Nephron progenitor cell (in vitro differentiated cells): ENCODE data around the gene INS.
A peak's percentile ranks its signal among the peaks of the same experiment; 100 is the strongest.

Experiments
- DNase-seq: peaks from one replicate; pipeline ENCODE4 v3.0.0; 2021
- H3K27ac Mint-ChIP-seq: 2 replicates; pipeline ENCODE4 v1.8.0; 2021; ENCODE audit warnings: mild to moderate bottlenecking, moderate library complexity, mixed read lengths
- H3K27me3 Mint-ChIP-seq: 2 replicates; pipeline ENCODE4 v1.8.0; 2021; ENCODE audit warnings: mild to moderate bottlenecking, low read depth, mixed read lengths; ENCODE audit not compliant: poor library complexity
- H3K36me3 Mint-ChIP-seq: 2 replicates; pipeline ENCODE4 v1.8.0; 2021; ENCODE audit warnings: low read depth, mixed read lengths
- H3K4me1 Mint-ChIP-seq: 2 replicates; pipeline ENCODE4 v1.8.0; 2021; ENCODE audit warnings: mixed read lengths
- H3K4me3 Mint-ChIP-seq: 2 replicates; pipeline ENCODE4 v1.8.0; 2021; ENCODE audit warnings: mild to moderate bottlenecking, moderate library complexity, mixed read lengths
- H3K9me3 Mint-ChIP-seq: 2 replicates; pipeline ENCODE4 v1.8.0; 2021; ENCODE audit warnings: mild to moderate bottlenecking, moderate library complexity, mixed read lengths
- TF ChIP-seq, protein P1 (sequence below): fragments of 200-600 bp; sonication (generic); IDR thresholded peaks from 2 replicates; pipeline ENCODE4 v1.5.0; 2021; ENCODE audit warnings: antibody characterized with exemption

INS gene

DNA sequence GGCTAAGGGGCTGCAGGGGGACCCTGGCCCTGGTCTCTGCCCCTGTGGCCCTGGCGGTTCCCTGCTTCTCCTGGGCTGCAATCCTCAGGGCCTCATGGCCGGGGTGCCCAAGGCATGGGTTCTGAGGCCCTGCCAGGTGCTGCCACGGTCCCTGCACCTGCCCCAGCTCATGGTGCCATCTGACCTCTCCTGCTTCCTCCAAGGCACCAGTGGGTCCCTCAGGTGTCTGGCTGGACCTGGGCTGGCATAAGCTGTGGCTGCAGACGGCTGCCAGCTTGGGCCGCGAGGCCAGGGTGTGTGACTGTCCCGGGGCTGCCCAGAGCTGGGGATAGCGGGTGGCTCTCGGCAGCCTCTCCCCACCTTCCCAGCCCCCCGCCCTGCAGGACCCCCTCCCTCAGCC lies 2.0 kb downstream of the INS start:
- DNase-seq: no peak
- no peak overlapping the region for H3K4me3 Mint-ChIP-seq
- H3K27me3 Mint-ChIP-seq: peaks cover 2% of the 10 kb centered on the region
- H3K4me1 Mint-ChIP-seq: no peaks in the 10 kb centered on the region
- H3K36me3 Mint-ChIP-seq: no peaks in the 10 kb centered on the region
- H3K27ac Mint-ChIP-seq: no peak overlapping the region
- H3K9me3 Mint-ChIP-seq: no peaks in the 10 kb centered on the region
- TF ChIP-seq, protein P1, sequence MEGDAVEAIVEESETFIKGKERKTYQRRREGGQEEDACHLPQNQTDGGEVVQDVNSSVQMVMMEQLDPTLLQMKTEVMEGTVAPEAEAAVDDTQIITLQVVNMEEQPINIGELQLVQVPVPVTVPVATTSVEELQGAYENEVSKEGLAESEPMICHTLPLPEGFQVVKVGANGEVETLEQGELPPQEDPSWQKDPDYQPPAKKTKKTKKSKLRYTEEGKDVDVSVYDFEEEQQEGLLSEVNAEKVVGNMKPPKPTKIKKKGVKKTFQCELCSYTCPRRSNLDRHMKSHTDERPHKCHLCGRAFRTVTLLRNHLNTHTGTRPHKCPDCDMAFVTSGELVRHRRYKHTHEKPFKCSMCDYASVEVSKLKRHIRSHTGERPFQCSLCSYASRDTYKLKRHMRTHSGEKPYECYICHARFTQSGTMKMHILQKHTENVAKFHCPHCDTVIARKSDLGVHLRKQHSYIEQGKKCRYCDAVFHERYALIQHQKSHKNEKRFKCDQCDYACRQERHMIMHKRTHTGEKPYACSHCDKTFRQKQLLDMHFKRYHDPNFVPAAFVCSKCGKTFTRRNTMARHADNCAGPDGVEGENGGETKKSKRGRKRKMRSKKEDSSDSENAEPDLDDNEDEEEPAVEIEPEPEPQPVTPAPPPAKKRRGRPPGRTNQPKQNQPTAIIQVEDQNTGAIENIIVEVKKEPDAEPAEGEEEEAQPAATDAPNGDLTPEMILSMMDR: no peak

DNA sequence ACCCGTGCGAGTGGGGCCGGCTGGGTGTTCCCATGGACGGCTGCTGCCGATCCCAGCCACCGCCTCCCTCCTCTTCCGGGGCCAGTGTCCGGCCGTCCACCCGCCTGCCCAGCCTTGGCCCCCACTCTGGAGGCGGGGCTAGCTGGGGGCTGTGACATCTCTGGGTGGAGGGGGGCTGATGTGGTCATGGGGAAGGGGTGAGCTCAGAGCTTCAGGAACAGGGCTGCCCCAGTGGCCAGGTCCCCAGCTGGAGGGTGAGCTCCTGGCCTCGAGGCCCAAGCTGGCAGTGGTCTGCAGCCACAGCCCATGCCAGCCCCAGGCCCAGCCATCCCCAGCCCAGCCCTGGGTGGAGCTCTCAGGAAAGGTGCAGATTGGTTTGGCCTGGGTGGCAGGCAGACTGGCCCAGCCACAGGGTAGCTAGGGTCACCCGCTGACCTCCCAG lies 2.7 kb downstream of the INS start:
- no peak for DNase-seq
- H3K4me3 Mint-ChIP-seq: no peak overlapping the region
- H3K27me3 Mint-ChIP-seq: peaks cover 2% of the 10 kb centered on the region
- TF ChIP-seq, protein P1: no peak
- no peaks in the 10 kb centered on the region for H3K36me3 Mint-ChIP-seq
- no peaks in the 10 kb centered on the region for H3K9me3 Mint-ChIP-seq
- H3K27ac Mint-ChIP-seq: no peak overlapping the region
- no peaks in the 10 kb centered on the region for H3K4me1 Mint-ChIP-seq

DNA sequence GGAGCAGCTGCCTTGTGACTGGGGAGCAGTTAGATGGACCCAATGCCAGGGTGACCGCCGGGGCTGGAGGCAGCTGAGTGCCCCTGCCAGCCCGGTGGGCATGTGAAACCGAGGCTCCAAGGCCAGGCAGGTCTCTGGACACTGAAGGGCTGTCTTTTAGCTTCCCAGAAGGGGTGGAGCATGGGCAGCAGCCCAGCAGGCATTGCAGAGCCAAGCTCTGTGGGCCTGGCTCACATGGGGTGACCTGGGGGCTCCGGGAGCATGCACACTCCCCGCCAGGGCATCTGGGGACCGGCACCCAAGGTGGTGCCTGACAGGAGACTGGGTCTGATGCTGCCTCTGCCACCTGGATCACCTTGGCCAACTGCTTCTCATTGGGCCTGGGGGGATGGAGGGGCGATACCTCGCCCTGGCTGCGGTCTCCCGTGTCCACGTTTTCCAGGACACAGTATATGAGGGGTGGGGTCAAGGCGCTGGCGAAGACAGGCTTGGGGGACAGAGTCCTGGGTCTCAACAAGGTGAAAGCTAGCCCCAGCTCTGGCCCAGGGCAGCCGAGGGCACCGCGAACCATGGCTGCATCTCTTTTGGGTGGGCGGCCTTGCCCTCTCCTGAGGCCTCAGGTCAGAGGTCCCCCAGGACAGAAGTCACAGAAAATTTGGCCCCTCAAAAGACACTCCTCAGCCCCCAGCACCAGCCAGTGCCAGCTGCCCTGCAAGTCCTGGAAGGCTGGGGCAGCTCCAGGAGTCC lies 3.5 kb downstream of the INS start:
- TF ChIP-seq, protein P1: no peak
- H3K4me3 Mint-ChIP-seq: no peak overlapping the region
- H3K36me3 Mint-ChIP-seq: no peaks in the 10 kb centered on the region
- no peaks in the 10 kb centered on the region for H3K9me3 Mint-ChIP-seq
- no peak for DNase-seq
- H3K4me1 Mint-ChIP-seq: no peaks in the 10 kb centered on the region
- H3K27ac Mint-ChIP-seq: no peak overlapping the region
- peaks cover 2% of the 10 kb centered on the region for H3K27me3 Mint-ChIP-seq

DNA sequence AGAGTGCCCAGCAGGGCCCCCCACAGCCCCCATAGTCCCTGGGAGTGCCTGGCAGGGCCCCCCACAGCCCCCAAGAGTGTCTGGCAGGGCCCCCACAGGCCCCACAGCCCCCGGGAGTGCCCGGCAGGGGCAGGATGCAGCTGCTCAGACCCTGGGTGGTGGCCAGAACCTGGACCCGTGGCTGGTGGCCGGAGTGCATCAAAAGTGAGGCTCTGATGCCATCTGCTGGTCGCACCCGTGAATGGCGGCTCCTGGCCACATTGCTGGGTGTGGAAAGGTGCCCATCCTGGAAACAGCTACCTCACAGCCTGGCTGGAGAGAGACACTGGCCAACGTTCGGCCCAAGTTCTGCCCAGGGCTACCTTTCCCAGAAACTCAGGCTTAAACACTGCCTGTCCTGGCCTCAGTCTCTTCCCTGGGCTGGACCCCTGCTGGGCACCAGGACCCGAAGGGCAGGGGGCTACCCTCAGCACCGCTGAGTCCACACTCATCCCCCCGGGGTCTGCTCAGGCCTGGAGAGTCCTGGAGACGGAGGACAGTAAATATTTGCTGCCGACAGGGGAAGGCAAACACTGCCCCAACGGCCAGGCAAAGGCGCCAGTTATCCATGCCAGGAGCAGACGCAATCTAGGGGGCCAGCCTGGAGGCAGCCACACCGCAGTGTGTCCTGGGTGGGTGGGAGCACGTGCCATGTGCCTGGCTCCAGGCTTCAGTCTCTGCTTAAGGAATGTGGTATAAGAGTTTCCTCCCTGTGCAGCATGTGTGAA lies 4.4 kb downstream of the INS start:
- TF ChIP-seq, protein P1: peak; percentile 88
- Mint-ChIP-seq H3K4me1 (peaks cover 5% of the 10 kb centered on the region), H3K9me3 (no peaks in the 10 kb centered on the region), H3K27ac (no peak overlapping the region), H3K4me3 (no peak overlapping the region), H3K36me3 (no peaks in the 10 kb centered on the region), H3K27me3 (peaks cover 2% of the 10 kb centered on the region)
- DNase-seq: peak; percentile 92

DNA sequence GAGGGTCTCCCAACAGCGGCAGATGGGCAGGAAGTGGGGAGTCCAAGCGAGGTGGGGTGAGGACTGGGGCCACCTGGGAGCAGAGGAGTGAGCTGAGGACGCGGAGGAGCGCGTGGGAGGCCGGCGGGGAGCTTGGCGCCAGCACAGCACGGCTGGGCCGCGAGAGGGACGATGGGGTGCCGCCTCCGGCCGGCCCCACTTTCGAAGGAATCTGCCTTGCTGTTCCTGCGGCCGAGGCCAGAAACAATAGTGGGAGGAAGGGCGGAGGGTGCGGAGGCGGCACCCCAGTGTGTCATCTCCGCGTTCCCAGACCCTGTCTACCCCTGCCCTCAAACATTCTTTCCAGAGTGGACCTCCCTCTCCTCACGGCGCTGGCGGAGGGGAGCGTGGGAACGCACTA lies 5.5 kb downstream of the INS start:
- H3K36me3 Mint-ChIP-seq: no peaks in the 10 kb centered on the region
- no peaks in the 10 kb centered on the region for H3K9me3 Mint-ChIP-seq
- H3K27ac Mint-ChIP-seq: no peak overlapping the region
- H3K27me3 Mint-ChIP-seq: peaks cover 2% of the 10 kb centered on the region
- peaks cover 16% of the 10 kb centered on the region for H3K4me1 Mint-ChIP-seq
- no peak overlapping the region for H3K4me3 Mint-ChIP-seq
- DNase-seq: no peak
- TF ChIP-seq, protein P1: no peak
